Measurements from ENCODE around the gene CTDP1. TPM values are rescaled to one million over a fixed set of nuclear protein-coding genes. Genes with fewer than 3 reads are reported as not detected.
"Not testable (repeated sequence)": the region's sequence is repeated elsewhere in the genome, so short reads cannot be mapped to it uniquely, and the experiment has no call there.

The CTDP1 gene
- total RNA-seq, 1 donor from 2014 or later = 18.4 TPM

DNA sequence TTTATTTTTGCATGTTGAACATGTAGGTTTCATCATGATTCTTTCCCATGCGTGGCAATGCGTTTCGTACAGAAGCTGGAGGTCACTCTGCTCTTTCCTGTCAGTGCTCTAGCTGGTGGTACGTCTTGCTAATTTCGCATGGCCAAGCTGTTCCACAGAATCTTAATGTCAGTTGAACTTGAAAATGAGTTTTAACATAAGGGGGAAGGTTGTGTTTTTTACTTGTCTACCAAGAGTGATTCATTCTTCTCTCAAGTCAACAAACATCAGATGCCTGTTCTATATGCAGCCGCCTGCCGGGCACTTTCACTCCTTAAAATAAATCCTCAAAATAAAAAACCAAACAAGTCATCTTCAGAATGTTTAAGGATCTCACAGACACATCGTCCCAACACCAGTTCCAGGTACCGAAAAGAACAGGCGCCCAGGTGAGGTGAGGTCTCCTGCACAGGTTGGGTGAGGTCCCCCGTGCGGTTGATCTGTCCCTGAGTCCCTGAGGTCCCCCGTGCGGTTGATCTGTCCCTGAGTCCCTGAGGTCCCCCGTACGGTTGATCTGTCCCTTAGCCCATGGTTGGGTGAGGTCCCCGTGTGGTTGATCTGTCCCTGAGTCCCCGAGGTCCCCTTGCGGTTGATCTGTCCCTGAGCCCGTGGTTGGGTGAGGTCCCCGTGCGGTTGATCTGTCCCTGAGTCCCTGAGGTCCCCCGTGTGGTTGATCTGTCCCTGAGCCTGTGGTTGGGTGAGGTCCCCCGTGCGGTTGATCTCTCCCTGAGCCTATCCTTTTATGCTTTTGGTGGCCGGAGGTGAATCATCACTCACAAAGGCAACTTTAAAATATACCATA lies 61.1 kb downstream of the CTDP1 start:
- no peak for DNase-seq

- DNase-seq = no peak
Observed at GRCh38 chr18:79741362-79741700, 61.7 kb downstream of the CTDP1 start.

- no peak for DNase-seq
Observed at GRCh38 chr18:79742076-79742475, 62.5 kb downstream of the CTDP1 start.

GRCh38 chr18:79744625-79745024 lies 65.0 kb downstream of the CTDP1 start:
- DNase-seq = no peak

DNA sequence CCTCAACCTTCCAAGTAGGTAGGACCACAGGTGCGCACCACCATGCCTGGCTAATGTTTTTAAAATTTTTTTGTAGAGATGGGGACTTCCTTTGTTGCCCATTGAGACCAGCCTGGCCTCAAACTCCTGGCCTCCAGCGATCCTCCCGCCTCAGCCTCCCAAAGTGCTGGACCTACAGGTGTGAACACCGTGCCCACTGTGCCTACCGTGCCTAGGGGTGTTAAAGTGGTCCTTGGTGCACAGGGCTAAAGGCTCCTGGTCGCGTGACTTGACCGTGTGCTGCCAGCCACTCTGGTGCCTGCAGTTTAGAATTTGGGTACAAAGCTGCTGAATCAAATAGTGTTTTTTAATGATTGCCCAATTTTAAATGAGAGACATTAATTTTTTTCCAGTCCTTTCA lies 67.1 kb downstream of the CTDP1 start:
- DNase-seq = no peak

GRCh38 chr18:79747156-79747845 lies 67.7 kb downstream of the CTDP1 start:
- DNase-seq = no peak

DNA sequence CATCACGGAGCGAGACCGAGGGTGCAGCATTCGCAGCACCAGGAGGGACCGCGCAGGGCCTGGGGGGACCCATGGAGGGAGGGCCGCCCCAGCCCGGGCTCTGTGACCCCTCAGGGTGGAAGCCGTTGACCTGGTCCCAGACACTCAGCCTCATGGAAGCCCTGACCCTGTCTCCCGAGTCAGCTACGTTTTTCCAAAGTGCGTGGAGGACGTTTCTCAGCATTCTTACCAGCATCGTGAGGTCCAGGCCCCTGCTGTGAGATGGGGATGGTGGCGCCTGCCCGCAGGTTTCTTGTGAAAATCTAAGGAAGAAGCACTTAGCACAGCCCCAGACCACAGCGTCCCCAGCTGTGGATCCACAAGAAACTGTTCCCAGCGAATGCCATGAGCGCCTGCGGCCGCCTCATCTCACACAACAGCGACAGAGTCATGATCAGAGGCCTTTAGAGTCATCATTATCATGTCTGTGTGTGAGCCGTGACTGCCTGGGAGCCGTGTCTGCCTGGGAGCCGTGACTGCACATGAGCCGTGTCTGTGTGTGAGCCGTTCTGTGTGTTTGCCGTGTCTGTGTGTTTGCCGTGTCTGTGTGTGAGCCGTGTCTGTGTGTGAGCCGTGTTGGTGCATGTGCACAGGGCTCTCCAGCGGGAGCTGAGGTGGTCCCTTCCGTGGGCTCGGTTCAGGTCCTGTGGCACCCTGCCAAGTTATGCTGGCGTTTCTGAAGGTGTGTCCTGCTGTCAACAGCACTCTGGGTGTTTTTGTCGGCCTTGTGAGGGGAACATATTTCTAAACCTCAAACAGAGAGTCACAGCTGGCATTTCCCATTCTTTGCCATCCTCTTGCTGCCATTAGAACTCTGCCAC lies 68.9 kb downstream of the CTDP1 start:
- DNase-seq = no peak

- DNase-seq = peak; percentile 66
Observed at GRCh38 chr18:79749251-79750191, 69.9 kb downstream of the CTDP1 start.

GRCh38 chr18:79750980-79751571 lies 71.5 kb downstream of the CTDP1 start:
- DNase-seq = no peak

DNA sequence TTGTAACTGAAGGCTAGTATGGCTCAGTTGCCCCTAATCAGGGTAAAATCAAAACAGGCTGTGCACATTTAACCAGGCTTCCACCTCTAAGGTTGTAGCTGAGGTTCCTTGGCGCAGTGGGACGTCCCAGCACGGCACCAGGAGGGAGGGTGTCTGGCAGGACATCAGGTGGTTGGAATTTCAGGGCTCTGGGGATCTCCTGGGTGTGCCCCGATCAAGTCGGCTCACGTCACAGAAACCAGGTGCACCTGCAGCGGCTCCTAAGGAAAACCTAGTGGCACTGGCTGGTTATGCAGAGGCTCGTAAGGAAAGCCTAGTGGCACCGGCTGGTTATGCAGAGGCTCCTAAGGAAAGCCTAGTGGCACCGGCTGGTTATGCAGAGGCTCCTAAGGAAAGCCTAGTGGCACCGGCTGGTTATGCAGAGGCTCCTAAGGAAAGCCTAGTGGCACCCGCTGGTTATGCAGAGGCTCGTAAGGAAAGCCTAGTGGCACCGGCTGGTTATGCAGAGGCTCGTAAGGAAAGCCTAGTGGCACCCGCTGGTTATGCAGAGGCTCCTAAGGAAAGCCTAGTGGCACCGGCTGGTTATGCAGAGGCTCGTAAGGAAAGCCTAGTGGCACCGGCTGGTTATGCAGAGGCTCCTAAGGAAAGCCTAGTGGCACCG lies 72.4 kb downstream of the CTDP1 start:
- DNase-seq = not testable (repeated sequence)

DNA sequence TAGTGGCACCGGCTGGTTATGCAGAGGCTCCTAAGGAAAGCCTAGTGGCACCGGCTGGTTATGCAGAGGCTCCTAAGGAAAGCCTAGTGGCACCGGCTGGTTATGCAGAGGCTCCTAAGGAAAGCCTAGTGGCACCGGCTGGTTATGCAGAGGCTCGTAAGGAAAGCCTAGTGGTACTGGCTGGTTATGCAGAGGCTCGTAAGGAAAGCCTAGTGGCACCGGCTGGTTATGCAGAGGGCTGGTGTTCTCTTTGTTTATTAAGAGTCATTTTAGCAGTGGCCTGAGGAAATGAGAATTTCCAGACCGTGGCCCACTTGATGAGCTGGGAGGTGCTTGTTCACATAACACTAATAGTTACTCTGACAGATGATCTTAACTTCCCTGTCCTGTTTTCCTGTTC lies 73.3 kb downstream of the CTDP1 start:
- DNase-seq = not testable (repeated sequence)

- no peak for DNase-seq
Observed at GRCh38 chr18:79753391-79753851, 73.8 kb downstream of the CTDP1 start.

DNA sequence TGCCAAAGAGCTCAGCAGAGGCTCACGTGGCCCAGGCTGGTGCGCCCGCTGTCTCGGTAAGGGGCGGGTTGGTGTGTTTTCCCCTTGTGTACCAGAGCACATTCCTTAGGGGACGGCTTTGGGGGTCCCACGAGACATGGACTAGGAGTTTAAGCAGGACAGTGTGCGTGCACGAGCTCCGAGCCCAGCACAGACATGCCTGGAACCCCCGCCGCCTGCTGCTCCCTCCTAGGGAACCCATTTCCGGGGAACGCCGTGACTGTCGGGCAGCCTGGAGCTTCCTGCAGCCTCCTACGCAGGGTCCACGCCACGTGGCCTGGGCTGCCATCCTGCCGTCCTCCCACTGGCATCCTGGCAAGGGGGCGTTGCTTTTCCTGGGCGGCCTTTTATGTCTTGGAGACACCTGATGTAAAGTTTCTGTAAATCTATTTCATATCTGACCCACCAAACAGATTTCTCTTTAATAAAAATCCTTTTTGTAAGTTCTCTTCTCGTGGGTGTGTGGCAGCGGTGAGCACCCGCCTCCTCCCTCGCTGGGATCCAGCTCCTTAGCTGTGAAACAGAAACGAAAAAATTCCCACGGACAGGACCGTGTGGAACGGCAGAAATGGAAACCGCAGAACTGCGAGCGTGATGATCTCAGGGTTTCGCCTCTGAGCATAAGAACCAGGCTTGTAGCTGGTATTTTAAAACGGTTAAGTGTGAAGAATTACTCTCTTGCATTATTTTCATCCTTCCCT lies 74.6 kb downstream of the CTDP1 start:
- no peak for DNase-seq

DNA sequence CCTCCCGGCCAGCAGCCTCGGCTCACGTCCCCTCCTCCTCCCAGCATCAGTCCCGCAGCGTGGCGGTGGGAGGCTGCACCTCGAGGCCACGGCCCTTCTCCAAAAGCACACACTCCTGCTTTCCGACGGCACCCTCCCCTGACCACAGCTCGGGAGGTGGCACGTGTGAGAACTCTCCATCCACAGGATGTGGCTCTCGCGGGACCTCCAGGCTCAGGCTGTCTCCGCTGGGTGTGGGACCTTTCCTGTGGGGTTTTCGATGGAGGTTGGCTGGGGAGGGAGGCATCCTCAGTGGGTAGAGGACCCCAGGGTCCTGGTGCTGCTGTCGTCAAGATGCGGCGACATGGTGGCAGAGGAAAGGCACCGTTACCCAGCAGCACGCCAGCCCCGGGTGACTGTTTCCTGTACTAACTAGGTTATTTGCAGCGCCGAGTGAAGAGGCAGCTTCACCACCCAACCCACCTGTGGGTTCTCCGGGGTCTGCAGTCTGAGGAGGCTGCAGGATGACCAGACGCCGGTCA lies 75.3 kb downstream of the CTDP1 start:
- no peak for DNase-seq

GRCh38 chr18:79755496-79756142 lies 76.0 kb downstream of the CTDP1 start:
- DNase-seq = no peak

- DNase-seq = no peak
Observed at GRCh38 chr18:79756143-79756500, 76.5 kb downstream of the CTDP1 start.

GRCh38 chr18:79756826-79757225 lies 77.2 kb downstream of the CTDP1 start:
- no peak for DNase-seq

- no peak for DNase-seq
Observed at GRCh38 chr18:79760348-79760747, 80.7 kb downstream of the CTDP1 start.

GRCh38 chr18:79760881-79761280 lies 81.3 kb downstream of the CTDP1 start:
- no peak for DNase-seq
